Measurements from ENCODE around the gene RAD51B. TPM values are rescaled to one million over a fixed set of nuclear protein-coding genes. Genes with fewer than 3 reads are reported as not detected.
A peak's percentile ranks its signal among the peaks of the same experiment; 100 is the strongest.

Gene RAD51B
- total RNA-seq, 1 experiment from 2014 or later = 14.2 TPM

DNA sequence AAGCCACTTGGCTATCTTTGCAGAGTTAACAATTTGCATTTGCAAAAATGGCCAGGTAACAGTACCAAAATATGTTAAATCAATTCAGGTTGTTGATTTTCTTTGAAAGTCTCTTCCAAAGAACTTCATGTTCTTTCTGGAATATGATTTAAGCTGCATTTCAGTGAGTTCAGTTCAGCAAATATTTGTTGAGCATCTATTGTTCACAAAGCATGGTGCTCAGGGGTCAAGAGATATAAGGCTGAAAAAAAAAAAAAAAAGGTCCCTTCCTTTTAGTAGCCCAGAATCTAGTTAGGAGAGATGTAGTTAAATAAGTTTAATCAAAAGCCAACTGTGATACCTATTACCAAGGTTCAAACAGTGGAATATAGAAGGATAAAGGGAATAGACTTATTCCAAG, 656.2 kb downstream of the RAD51B start:
- no peak overlapping the region for H3K4me3 Mint-ChIP-seq
- ChIA-PET POLR2A (no interaction called here), CTCF (no interaction called here)
- peaks cover 82% of the 10 kb centered on the region for H3K4me1 Mint-ChIP-seq
- no peak overlapping the region; the same call in 1 of the 2 replicates for H3K27ac Mint-ChIP-seq
- ATAC-seq (no peak), DNase-seq (ENCODE audit: low spot score) (no peak)
- H3K36me3 Mint-ChIP-seq = no peaks in the 10 kb centered on the region; the same call in 1 of the 2 replicates
- no peaks in the 10 kb centered on the region for H3K9me3 Mint-ChIP-seq
- TF ChIP-seq, protein P1, sequence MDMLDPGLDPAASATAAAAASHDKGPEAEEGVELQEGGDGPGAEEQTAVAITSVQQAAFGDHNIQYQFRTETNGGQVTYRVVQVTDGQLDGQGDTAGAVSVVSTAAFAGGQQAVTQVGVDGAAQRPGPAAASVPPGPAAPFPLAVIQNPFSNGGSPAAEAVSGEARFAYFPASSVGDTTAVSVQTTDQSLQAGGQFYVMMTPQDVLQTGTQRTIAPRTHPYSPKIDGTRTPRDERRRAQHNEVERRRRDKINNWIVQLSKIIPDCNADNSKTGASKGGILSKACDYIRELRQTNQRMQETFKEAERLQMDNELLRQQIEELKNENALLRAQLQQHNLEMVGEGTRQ (CRISPR knock-in tag; IDR thresholded peaks at IDR 0.05) = no peak
- H3K27me3 Mint-ChIP-seq (ENCODE audit: low read depth) = no peaks in the 10 kb centered on the region

DNA sequence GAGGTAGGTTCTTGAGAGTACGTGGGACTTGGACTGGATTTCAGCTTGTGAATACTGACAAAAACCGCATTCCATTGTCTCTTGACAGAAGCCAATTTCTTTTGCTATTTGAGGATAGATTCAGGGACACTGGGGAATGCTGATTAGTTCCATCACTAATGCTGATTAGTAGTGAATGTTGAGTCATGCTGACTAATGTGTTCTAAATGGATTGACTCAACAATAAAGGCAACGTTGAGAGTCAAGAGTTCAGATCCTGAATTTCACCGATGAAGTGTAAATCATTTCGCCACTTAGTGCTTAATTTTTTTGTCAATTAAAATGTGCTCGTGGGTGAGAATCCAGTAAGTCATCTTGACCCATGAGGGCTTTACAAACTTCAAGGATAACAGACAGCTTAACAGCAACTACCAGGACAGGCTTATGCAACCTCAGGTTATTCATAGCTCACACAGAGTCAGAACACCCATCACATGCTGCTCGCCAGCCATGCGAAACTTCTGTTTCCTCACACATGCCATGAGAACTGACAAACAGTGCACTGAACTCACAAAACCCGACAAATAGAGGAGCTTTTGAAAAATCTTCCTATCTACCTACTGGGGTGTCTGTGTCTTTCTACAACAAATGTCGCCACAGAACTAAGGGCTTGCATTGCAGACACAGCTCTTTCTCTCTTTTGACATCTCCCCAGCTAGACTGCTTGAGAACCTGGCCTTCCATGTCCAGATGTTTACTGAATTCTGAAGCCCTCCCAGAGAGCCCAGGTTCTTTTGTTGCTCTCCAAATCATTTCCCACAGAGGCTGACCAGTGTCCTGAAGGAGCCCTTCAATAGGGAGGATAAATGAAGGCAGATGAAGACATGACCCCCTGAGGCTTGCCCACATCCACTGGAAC, 656.9 kb downstream of the RAD51B start:
- no peak for DNase-seq (ENCODE audit: low spot score)
- Mint-ChIP-seq H3K4me1 (peaks cover 75% of the 10 kb centered on the region), H3K9me3 (no peaks in the 10 kb centered on the region), H3K4me3 (no peak overlapping the region), H3K27ac (no peak overlapping the region; the same call in 1 of the 2 replicates), H3K36me3 (no peaks in the 10 kb centered on the region; the same call in 1 of the 2 replicates), H3K27me3 (ENCODE audit: low read depth) (no peaks in the 10 kb centered on the region)
- TF ChIP-seq PRRX2 (CRISPR knock-in tag; IDR thresholded peaks at IDR 0.05) (no peak), ATF1 (CRISPR knock-in tag; IDR thresholded peaks at IDR 0.05) (no peak), HMGA2 (CRISPR knock-in tag; IDR thresholded peaks at IDR 0.05) (0 out of 2 replicates have a peak, but pooled peaks have one; percentile 20), MXD4 (CRISPR knock-in tag; IDR thresholded peaks at IDR 0.05; ENCODE audit: borderline replicate concordance) (no peak), GABPB1 (CRISPR knock-in tag; IDR thresholded peaks at IDR 0.05) (no peak), OVOL2 (CRISPR knock-in tag; IDR thresholded peaks at IDR 0.05; ENCODE audit: borderline replicate concordance) (no peak), ZNF219 (CRISPR knock-in tag; IDR thresholded peaks at IDR 0.05; ENCODE audit: borderline replicate concordance) (no peak)
- TF ChIP-seq, protein P2, sequence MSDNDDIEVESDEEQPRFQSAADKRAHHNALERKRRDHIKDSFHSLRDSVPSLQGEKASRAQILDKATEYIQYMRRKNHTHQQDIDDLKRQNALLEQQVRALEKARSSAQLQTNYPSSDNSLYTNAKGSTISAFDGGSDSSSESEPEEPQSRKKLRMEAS (CRISPR knock-in tag; IDR thresholded peaks at IDR 0.05) = 0 out of 2 replicates have a peak, but pooled peaks have one; percentile 22
- TF ChIP-seq, protein P3, sequence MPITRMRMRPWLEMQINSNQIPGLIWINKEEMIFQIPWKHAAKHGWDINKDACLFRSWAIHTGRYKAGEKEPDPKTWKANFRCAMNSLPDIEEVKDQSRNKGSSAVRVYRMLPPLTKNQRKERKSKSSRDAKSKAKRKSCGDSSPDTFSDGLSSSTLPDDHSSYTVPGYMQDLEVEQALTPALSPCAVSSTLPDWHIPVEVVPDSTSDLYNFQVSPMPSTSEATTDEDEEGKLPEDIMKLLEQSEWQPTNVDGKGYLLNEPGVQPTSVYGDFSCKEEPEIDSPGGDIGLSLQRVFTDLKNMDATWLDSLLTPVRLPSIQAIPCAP (CRISPR knock-in tag; IDR thresholded peaks at IDR 0.05) = no peak
- TF ChIP-seq, protein P4, sequence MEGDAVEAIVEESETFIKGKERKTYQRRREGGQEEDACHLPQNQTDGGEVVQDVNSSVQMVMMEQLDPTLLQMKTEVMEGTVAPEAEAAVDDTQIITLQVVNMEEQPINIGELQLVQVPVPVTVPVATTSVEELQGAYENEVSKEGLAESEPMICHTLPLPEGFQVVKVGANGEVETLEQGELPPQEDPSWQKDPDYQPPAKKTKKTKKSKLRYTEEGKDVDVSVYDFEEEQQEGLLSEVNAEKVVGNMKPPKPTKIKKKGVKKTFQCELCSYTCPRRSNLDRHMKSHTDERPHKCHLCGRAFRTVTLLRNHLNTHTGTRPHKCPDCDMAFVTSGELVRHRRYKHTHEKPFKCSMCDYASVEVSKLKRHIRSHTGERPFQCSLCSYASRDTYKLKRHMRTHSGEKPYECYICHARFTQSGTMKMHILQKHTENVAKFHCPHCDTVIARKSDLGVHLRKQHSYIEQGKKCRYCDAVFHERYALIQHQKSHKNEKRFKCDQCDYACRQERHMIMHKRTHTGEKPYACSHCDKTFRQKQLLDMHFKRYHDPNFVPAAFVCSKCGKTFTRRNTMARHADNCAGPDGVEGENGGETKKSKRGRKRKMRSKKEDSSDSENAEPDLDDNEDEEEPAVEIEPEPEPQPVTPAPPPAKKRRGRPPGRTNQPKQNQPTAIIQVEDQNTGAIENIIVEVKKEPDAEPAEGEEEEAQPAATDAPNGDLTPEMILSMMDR (IDR thresholded peaks at IDR 0.05) = no peak
- ATAC-seq = no peak; the same call in 1 of the 2 replicates
- POLR2A ChIA-PET = no interaction called here
- CTCF ChIA-PET = no interaction called here

DNA sequence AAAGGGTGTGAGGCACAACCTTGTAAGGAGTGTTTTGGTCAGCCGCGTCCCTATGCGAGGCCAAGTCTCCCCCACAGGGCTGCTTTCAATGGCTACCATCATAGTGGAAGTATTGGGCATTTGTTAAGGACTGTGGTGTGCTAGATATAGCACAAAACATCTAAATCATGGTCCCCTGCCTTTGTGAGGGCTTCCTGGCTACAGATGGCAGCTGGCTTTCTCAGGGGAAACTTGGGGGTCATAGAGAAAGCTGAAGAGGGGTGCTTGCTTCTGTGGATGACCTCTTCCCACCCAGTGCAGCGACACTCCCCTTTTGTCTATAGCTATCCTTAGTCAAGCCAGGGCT, 657.5 kb downstream of the RAD51B start:
- no peak overlapping the region for H3K27ac Mint-ChIP-seq
- H3K9me3 Mint-ChIP-seq = no peaks in the 10 kb centered on the region
- H3K4me3 Mint-ChIP-seq = no peak overlapping the region
- peaks cover 70% of the 10 kb centered on the region for H3K4me1 Mint-ChIP-seq
- ATAC-seq (no peak), DNase-seq (ENCODE audit: low spot score) (no peak)
- POLR2A ChIA-PET = no interaction called here
- no peaks in the 10 kb centered on the region for H3K27me3 Mint-ChIP-seq (ENCODE audit: low read depth)
- no peaks in the 10 kb centered on the region; the same call in 1 of the 2 replicates for H3K36me3 Mint-ChIP-seq
- CTCF ChIA-PET = no interaction called here
- TF ChIP-seq SP1 (CRISPR knock-in tag; conservative IDR thresholded peaks at IDR 0.05) (no peak), HMGA2 (CRISPR knock-in tag; IDR thresholded peaks at IDR 0.05) (no peak), ETV6 (CRISPR knock-in tag; IDR thresholded peaks at IDR 0.05) (no peak), ZBTB21 (CRISPR knock-in tag; IDR thresholded peaks at IDR 0.05; ENCODE audit: borderline replicate concordance) (no peak), ZNF263 (CRISPR knock-in tag; IDR thresholded peaks at IDR 0.05; ENCODE audit: low read depth) (no peak), ZNF396 (CRISPR knock-in tag; IDR thresholded peaks at IDR 0.05; ENCODE audit: borderline replicate concordance) (no peak), TP53 (CRISPR knock-in tag; IDR thresholded peaks at IDR 0.05) (no peak), MXD4 (CRISPR knock-in tag; IDR thresholded peaks at IDR 0.05; ENCODE audit: borderline replicate concordance) (no peak), RELA (CRISPR knock-in tag; IDR thresholded peaks at IDR 0.05; ENCODE audit: borderline replicate concordance) (no peak), CREB1 (CRISPR knock-in tag; IDR thresholded peaks at IDR 0.05) (no peak), ATF1 (CRISPR knock-in tag; IDR thresholded peaks at IDR 0.05) (no peak), ZNF232 (CRISPR knock-in tag; IDR thresholded peaks at IDR 0.05) (no peak)
- TF ChIP-seq, protein P5, sequence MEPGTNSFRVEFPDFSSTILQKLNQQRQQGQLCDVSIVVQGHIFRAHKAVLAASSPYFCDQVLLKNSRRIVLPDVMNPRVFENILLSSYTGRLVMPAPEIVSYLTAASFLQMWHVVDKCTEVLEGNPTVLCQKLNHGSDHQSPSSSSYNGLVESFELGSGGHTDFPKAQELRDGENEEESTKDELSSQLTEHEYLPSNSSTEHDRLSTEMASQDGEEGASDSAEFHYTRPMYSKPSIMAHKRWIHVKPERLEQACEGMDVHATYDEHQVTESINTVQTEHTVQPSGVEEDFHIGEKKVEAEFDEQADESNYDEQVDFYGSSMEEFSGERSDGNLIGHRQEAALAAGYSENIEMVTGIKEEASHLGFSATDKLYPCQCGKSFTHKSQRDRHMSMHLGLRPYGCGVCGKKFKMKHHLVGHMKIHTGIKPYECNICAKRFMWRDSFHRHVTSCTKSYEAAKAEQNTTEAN (CRISPR knock-in tag; IDR thresholded peaks at IDR 0.05) = no peak
- TF ChIP-seq, protein P6, sequence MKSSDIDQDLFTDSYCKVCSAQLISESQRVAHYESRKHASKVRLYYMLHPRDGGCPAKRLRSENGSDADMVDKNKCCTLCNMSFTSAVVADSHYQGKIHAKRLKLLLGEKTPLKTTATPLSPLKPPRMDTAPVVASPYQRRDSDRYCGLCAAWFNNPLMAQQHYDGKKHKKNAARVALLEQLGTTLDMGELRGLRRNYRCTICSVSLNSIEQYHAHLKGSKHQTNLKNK (CRISPR knock-in tag; IDR thresholded peaks at IDR 0.05) = no peak
- TF ChIP-seq, protein P7, sequence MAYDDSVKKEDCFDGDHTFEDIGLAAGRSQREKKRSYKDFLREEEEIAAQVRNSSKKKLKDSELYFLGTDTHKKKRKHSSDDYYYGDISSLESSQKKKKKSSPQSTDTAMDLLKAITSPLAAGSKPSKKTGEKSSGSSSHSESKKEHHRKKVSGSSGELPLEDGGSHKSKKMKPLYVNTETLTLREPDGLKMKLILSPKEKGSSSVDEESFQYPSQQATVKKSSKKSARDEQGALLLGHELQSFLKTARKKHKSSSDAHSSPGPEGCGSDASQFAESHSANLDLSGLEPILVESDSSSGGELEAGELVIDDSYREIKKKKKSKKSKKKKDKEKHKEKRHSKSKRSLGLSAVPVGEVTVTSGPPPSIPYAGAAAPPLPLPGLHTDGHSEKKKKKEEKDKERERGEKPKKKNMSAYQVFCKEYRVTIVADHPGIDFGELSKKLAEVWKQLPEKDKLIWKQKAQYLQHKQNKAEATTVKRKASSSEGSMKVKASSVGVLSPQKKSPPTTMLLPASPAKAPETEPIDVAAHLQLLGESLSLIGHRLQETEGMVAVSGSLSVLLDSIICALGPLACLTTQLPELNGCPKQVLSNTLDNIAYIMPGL (CRISPR knock-in tag; IDR thresholded peaks at IDR 0.05) = no peak
